SU-DHL-6 (cell line): ENCODE data around the gene RAB38.

ENCODE experiments used
- CTCF ChIP-seq: fragments of 200-600 bp; sonication (generic); IDR thresholded peaks from one replicate; pipeline ENCODE4 v1.5.1; 2017; ENCODE audit warnings: antibody characterized with exemption, mild to moderate bottlenecking, low read length, moderate library complexity; ENCODE audit not compliant: insufficient read depth, poor library complexity, severe bottlenecking
- EZH2phosphoT487 ChIP-seq: fragments of 200-600 bp; sonication (generic), shearing (Covaris generic); conservative IDR thresholded peaks from 2 replicates; pipeline ENCODE4 v1.6.1; 2018; ENCODE audit warnings: mild to moderate bottlenecking, antibody characterized with exemption, low read length, moderate library complexity, mixed read lengths

- no peak for TF ChIP-seq EZH2phosphoT487
- no peak for TF ChIP-seq CTCF
Measured at GRCh38 chr11:88179141-88179540, 3.9 kb upstream of the RAB38 start.
